ENCODE measurements around the gene KRTAP1-1. TPM values are rescaled to one million over a fixed set of nuclear protein-coding genes. Genes with fewer than 3 reads are reported as not detected.

KRTAP1-1 gene
- total RNA-seq, 1 donor: 2.2 TPM

DNA sequence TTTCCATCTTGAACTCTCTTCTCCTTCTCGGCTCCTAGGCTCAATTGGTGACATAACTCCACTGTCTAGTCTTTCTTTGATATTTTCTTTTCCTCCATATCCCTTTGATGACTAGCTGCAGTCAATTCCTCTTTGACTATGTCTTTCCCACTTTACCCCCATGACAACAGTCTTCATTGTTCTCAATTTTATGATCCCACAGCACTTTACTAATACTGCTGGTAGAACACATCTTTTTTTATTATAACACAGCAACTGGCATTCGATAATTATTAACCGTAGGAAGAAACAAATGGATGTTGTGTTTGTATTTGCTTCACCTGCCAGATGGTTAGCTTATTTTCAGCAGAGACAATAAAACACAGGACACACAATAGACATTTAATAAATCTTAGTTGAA lies 48.6 kb downstream of the KRTAP1-1 start:
- no peaks in the 10 kb centered on the region for H3K27me3 ChIP-seq (ENCODE audit: insufficient read depth, low read length)
- no peak overlapping the region for H3K4me2 ChIP-seq (ENCODE audit: insufficient read depth, low read length)
- no peaks in the 10 kb centered on the region for H3K79me2 ChIP-seq (ENCODE audit: insufficient read depth, low read length)
- H3K4me3 ChIP-seq (ENCODE audit: insufficient read depth, low read length): no peak overlapping the region
- no peaks in the 10 kb centered on the region for H3K36me3 ChIP-seq (ENCODE audit: insufficient read depth, low read length)
- H2AFZ ChIP-seq (ENCODE audit: low read length): peak overlapping the region; percentile 42
- no peaks in the 10 kb centered on the region for H4K20me1 ChIP-seq (ENCODE audit: insufficient read depth, low read length)
- H3K27ac ChIP-seq (ENCODE audit: low read depth, low read length): no peak overlapping the region
- H3K4me1 ChIP-seq (ENCODE audit: insufficient read depth, low read length): no peaks in the 10 kb centered on the region
- TF ChIP-seq, protein P1, sequence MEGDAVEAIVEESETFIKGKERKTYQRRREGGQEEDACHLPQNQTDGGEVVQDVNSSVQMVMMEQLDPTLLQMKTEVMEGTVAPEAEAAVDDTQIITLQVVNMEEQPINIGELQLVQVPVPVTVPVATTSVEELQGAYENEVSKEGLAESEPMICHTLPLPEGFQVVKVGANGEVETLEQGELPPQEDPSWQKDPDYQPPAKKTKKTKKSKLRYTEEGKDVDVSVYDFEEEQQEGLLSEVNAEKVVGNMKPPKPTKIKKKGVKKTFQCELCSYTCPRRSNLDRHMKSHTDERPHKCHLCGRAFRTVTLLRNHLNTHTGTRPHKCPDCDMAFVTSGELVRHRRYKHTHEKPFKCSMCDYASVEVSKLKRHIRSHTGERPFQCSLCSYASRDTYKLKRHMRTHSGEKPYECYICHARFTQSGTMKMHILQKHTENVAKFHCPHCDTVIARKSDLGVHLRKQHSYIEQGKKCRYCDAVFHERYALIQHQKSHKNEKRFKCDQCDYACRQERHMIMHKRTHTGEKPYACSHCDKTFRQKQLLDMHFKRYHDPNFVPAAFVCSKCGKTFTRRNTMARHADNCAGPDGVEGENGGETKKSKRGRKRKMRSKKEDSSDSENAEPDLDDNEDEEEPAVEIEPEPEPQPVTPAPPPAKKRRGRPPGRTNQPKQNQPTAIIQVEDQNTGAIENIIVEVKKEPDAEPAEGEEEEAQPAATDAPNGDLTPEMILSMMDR (IDR thresholded peaks at IDR 0.05; ENCODE audit: extremely low read depth, low read depth, low read length): no peak
- no peak for DNase-seq (ENCODE audit: insufficient read length, low spot score, missing footprints)
- no peaks in the 10 kb centered on the region for H3K9me3 ChIP-seq (ENCODE audit: low read depth, low read length)

Small RNA genes lying within 50 kb of the gene (small RNA-seq; reads per million reads assigned to genes)
- gene KRTAP3-4P: not detected

Other genes with a start within 250 kb of the KRTAP1-1 start
- not detected in 2 replicates for gene KRT28, start 241.5 kb downstream of the KRTAP1-1 start, total RNA-seq
- 2.2 and 2.4 TPM in 2 replicates for gene KRT10, start 218.8 kb downstream of the KRTAP1-1 start, total RNA-seq
- gene KRT12, start 174.2 kb downstream of the KRTAP1-1 start, total RNA-seq: not detected in 2 replicates
- not detected in 2 replicates for gene KRT20, start 156.2 kb downstream of the KRTAP1-1 start, total RNA-seq
- gene KRT23, start 103.8 kb downstream of the KRTAP1-1 start, total RNA-seq: 0.36 and 0.59 TPM in 2 replicates
- 0.36 TPM in 1 of 2 replicates, not detected in the other for gene KRT39, start 74.5 kb downstream of the KRTAP1-1 start, total RNA-seq
- gene KRT40, start 57.1 kb downstream of the KRTAP1-1 start, total RNA-seq: under 0.01 TPM in 1 of 2 replicates, not detected in the other
- not detected in 2 replicates for gene KRTAP3-3, start 47.3 kb downstream of the KRTAP1-1 start, total RNA-seq
- not detected in 2 replicates for gene KRTAP3-2, start 41.5 kb downstream of the KRTAP1-1 start, total RNA-seq
- gene KRTAP3-1, start 32.3 kb downstream of the KRTAP1-1 start, total RNA-seq: not detected in 2 replicates
- 25.0 and 31.8 TPM in 2 replicates for gene KRTAP1-5, start 14.2 kb downstream of the KRTAP1-1 start, total RNA-seq
- not detected in 2 replicates for gene KRTAP1-4, start 11.3 kb downstream of the KRTAP1-1 start, total RNA-seq
- gene KRTAP1-3, start 6.6 kb downstream of the KRTAP1-1 start, total RNA-seq: not detected in 2 replicates
- gene KRTAP2-1, start 5.9 kb upstream of the KRTAP1-1 start, total RNA-seq: not detected in 2 replicates
- not detected in 2 replicates for gene KRTAP2-2, start 13.8 kb upstream of the KRTAP1-1 start, total RNA-seq
- 0.29 TPM in 1 of 2 replicates, not detected in the other for gene KRTAP2-3, start 18.7 kb upstream of the KRTAP1-1 start, total RNA-seq
- gene KRTAP2-4, start 24.4 kb upstream of the KRTAP1-1 start, total RNA-seq: not detected in 2 replicates
- gene KRTAP4-7, start 42.7 kb upstream of the KRTAP1-1 start, total RNA-seq: under 0.01 and 0.72 TPM in 2 replicates
- not detected in 2 replicates for gene KRTAP4-8, start 56.7 kb upstream of the KRTAP1-1 start, total RNA-seq
- gene KRTAP4-16, start 60.8 kb upstream of the KRTAP1-1 start, total RNA-seq: not detected in 2 replicates
- gene KRTAP4-9, start 63.9 kb upstream of the KRTAP1-1 start, total RNA-seq: not detected in 2 replicates
- not detected in 2 replicates for gene KRTAP4-11, start 76.9 kb upstream of the KRTAP1-1 start, total RNA-seq
- not detected in 2 replicates for gene KRTAP4-12, start 82.7 kb upstream of the KRTAP1-1 start, total RNA-seq
- not detected in 2 replicates for gene KRTAP4-6, start 99.1 kb upstream of the KRTAP1-1 start, total RNA-seq
- gene KRTAP4-5, start 108.4 kb upstream of the KRTAP1-1 start, total RNA-seq: not detected in 2 replicates
- gene KRTAP4-4, start 119.3 kb upstream of the KRTAP1-1 start, total RNA-seq: not detected in 2 replicates
- not detected in 2 replicates for gene KRTAP4-3, start 126.8 kb upstream of the KRTAP1-1 start, total RNA-seq
- not detected in 2 replicates for gene KRTAP4-2, start 136.8 kb upstream of the KRTAP1-1 start, total RNA-seq
- not detected in 2 replicates for gene KRTAP4-1, start 143.5 kb upstream of the KRTAP1-1 start, total RNA-seq
- gene KRTAP9-1, start 148.4 kb upstream of the KRTAP1-1 start, total RNA-seq: not detected in 2 replicates
- not detected in 2 replicates for gene KRTAP9-2, start 185.2 kb upstream of the KRTAP1-1 start, total RNA-seq
- not detected in 2 replicates for gene KRTAP9-3, start 191.0 kb upstream of the KRTAP1-1 start, total RNA-seq
- gene KRTAP9-8, start 196.5 kb upstream of the KRTAP1-1 start, total RNA-seq: not detected in 2 replicates
- not detected in 2 replicates for gene KRTAP9-4, start 208.2 kb upstream of the KRTAP1-1 start, total RNA-seq
- not detected in 2 replicates for gene KRTAP9-9, start 213.9 kb upstream of the KRTAP1-1 start, total RNA-seq
- gene KRTAP9-6, start 223.9 kb upstream of the KRTAP1-1 start, total RNA-seq: not detected in 2 replicates
- not detected in 2 replicates for gene KRTAP9-7, start 234.2 kb upstream of the KRTAP1-1 start, total RNA-seq

Data from osteoblast (primary cell).